ENCODE results near the gene ONECUT1.

ONECUT1 gene

DNA sequence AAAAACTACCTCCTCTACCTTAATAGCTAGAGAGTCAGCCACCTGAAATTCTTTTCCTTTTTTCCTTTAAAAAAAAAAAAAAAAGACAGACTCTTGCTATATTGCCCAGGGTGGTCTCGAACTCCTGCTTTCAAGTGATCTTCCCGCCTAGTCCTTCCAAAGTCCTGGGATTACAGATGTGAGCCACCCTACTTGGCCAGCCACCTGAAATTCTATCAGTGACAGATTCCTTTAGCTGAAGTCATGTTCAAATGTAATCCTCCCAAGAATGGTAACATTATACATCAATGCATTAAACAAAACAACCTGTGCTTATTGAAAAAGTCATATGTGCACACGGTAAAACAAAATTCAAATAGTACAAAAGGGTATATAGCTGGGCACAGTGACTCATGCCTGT lies 59.1 kb downstream of the ONECUT1 start:
- no peak overlapping the region for H3K4me3 ChIP-seq (ENCODE audit: low read depth, low read length)
- TF ChIP-seq, protein P1, sequence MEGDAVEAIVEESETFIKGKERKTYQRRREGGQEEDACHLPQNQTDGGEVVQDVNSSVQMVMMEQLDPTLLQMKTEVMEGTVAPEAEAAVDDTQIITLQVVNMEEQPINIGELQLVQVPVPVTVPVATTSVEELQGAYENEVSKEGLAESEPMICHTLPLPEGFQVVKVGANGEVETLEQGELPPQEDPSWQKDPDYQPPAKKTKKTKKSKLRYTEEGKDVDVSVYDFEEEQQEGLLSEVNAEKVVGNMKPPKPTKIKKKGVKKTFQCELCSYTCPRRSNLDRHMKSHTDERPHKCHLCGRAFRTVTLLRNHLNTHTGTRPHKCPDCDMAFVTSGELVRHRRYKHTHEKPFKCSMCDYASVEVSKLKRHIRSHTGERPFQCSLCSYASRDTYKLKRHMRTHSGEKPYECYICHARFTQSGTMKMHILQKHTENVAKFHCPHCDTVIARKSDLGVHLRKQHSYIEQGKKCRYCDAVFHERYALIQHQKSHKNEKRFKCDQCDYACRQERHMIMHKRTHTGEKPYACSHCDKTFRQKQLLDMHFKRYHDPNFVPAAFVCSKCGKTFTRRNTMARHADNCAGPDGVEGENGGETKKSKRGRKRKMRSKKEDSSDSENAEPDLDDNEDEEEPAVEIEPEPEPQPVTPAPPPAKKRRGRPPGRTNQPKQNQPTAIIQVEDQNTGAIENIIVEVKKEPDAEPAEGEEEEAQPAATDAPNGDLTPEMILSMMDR (IDR thresholded peaks at IDR 0.05; ENCODE audit: borderline replicate concordance, insufficient read depth, low read depth, low read length): no peak

DNA sequence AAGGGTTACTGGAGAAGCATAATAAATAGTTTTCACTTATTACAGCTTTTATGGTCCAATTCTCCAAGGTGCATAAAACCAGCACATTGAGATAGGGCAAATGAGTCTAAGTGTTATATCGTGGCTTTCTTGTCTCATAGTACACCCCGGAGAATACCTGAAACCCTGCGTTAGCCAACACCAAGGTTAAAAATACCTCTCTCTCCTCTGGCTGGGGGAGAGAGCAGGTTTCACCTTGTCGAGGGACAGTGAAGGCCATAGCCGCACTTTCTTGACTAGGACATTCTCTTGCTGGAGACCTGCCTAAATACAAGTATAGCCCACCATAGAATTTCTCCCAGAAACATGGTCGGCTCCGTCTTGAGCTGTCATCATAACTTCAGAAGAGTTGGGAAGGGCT lies 59.5 kb downstream of the ONECUT1 start:
- TF ChIP-seq, protein P1 (IDR thresholded peaks at IDR 0.05; ENCODE audit: borderline replicate concordance, insufficient read depth, low read depth, low read length): no peak
- H3K4me3 ChIP-seq (ENCODE audit: low read depth, low read length): no peak overlapping the region

DNA sequence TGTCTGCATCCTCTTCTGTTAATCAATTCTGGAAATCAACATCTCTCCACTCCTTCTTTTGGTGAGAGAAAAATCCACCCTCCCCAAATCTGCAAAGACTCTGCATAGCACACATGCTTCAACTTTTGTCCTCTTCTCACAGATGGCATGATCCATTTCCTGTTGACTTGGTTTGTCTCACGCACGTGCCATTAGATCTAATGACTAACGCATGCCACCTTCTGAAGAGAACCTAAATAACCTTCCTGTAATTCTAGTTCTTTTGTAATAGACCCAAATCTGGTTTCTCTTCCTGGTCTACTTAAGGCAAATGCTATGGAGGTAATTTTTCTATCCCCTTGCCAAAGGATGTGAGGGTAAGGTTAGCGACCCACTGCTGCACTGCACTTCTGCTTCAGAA lies 60.0 kb downstream of the ONECUT1 start:
- TF ChIP-seq, protein P1 (IDR thresholded peaks at IDR 0.05; ENCODE audit: borderline replicate concordance, insufficient read depth, low read depth, low read length): no peak
- no peak overlapping the region for H3K4me3 ChIP-seq (ENCODE audit: low read depth, low read length)

DNA sequence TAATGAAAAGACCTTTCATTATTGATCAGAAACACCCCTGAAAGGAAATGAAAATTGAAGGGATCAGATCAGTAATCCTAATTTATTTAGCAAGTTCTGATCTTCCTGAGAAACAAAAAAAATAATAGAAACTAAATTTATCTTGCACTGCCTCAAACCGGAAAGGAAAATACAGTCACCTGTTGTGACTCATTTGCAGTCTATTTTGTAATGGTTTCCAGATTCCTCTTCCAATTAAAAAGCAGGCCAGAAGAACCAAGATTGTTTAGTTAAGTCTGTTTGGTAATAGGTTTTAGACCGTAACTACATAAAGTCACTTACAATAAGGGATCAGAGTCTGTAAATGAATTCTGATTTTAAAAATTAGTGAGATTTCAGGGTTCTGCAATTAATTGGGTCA lies 61.2 kb downstream of the ONECUT1 start:
- TF ChIP-seq, protein P1 (IDR thresholded peaks at IDR 0.05; ENCODE audit: borderline replicate concordance, insufficient read depth, low read depth, low read length): no peak
- no peak overlapping the region for H3K4me3 ChIP-seq (ENCODE audit: low read depth, low read length)

DNA sequence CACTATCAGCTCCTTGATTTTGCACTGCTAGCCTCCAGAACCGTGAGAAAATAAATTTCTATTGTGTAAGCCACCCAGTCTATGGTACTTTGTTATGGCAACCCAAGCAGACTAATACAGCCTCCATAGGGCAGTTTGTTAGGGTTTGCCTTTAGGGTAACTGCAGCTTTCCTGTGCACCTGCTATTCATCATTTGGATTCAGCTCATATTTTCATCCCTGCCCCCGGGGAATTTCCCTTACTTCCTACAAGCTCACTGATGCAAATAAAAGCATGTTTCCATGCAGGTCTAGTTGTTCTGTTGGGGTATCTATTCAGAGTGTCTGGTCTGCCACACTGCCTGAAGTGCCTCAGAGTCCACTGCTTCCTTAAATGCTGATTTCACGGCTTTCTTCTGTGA lies 62.3 kb downstream of the ONECUT1 start:
- H3K4me3 ChIP-seq (ENCODE audit: low read depth, low read length): no peak overlapping the region
- TF ChIP-seq, protein P1 (IDR thresholded peaks at IDR 0.05; ENCODE audit: borderline replicate concordance, insufficient read depth, low read depth, low read length): no peak

DNA sequence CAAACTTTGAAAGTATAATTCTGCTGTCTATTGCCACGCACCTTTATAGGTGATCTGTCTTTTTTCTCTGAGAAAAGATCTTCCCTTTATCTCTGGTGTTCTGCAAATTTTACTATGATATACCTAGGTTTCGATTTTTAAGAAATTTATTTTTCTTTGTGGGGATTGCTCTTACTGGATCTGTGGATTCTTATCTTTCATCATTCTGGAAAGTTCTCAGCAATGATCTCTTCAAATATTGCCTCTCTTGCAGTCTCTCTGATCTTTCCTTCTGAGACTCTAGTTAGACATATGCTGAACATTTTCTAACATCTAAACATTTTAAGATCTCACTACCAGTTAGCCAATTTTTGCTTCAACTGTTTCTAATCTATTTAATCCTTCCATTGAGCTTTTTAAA lies 63.9 kb downstream of the ONECUT1 start:
- TF ChIP-seq, protein P1 (IDR thresholded peaks at IDR 0.05; ENCODE audit: borderline replicate concordance, insufficient read depth, low read depth, low read length): no peak
- no peak overlapping the region for H3K4me3 ChIP-seq (ENCODE audit: low read depth, low read length)

DNA sequence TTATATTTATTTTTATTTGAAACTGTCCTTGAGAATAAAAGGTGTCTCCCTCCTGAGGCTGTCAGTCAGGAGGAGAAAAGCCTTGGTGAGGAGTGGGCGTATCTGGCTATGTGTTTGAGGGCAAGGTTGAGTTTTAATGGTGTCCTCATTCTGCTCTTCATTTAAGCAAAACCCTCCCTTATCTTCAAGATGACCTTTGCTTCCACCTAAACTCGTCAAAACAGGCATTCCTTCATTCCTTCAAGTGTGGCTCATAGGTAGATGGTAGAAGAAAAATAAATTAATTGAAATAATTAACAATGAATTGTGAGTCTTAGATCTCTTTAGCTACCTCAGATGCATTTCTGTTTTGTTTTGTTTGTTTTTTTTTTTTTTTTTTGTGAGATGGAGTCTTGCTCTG lies 71.6 kb downstream of the ONECUT1 start:
- no peak overlapping the region for H3K4me3 ChIP-seq (ENCODE audit: low read depth, low read length)
- TF ChIP-seq, protein P1 (IDR thresholded peaks at IDR 0.05; ENCODE audit: borderline replicate concordance, insufficient read depth, low read depth, low read length): no peak

Measured in GM12875 (cell line).